T-helper 1 cell (primary cell): ENCODE data around the gene SELENON.
A peak's percentile ranks its signal among the peaks of the same experiment; 100 is the strongest.

Experiments used
- DNase-seq, 5 donors: peaks; one replicate each; pipeline ENCODE4 v3.0.0-alpha.2; 2012 to 2020

SELENON gene

GRCh38 chr1:25810341-25811299 is 10.6 kb downstream of the SELENON start:
- peak; percentile 53 to 75 (median 67) for DNase-seq

- DNase-seq, result no peak
Measured at GRCh38 chr1:25811384-25812082, 11.5 kb downstream of the SELENON start.

- DNase-seq, result no peak
Measured at GRCh38 chr1:25813071-25813733, 13.2 kb downstream of the SELENON start.

GRCh38 chr1:25813734-25814471 is 13.9 kb downstream of the SELENON start:
- DNase-seq, result no peak

GRCh38 chr1:25814549-25815087 is 14.6 kb downstream of the SELENON start:
- DNase-seq, result no peak

- no peak for DNase-seq
Measured at GRCh38 chr1:25815208-25816111, 15.5 kb downstream of the SELENON start.

- DNase-seq, result no peak
Measured at GRCh38 chr1:25816112-25816718, 16.2 kb downstream of the SELENON start.

GRCh38 chr1:25817840-25818501 is 18.0 kb downstream of the SELENON start:
- DNase-seq, result no peak

GRCh38 chr1:25818569-25818968 is 18.6 kb downstream of the SELENON start:
- no peak for DNase-seq

GRCh38 chr1:25819491-25820246 is 19.7 kb downstream of the SELENON start, which contains the start of gene MTFR1L:
Gene MTFR1L, plus strand, starts transcription at chr1:25819954. Its CDS starts 3,151 bp downstream, at chr1:25823105.
- DNase-seq, result peak; percentile 88 to 93 (median 91)

- DNase-seq, result peak; percentile 33 to 84 (median 56)
Measured at GRCh38 chr1:25820247-25821111, 20.5 kb downstream of the SELENON start.

- DNase-seq, result no peak
Measured at GRCh38 chr1:25821112-25821476, 21.1 kb downstream of the SELENON start.

- DNase-seq, result no peak
Measured at GRCh38 chr1:25821630-25822091, 21.7 kb downstream of the SELENON start.

- DNase-seq, result no peak
Measured at GRCh38 chr1:25825605-25826004, 25.6 kb downstream of the SELENON start.

- no peak for DNase-seq
Measured at GRCh38 chr1:25826571-25826970, 26.6 kb downstream of the SELENON start.

- no peak for DNase-seq
Measured at GRCh38 chr1:25828491-25828890, 28.5 kb downstream of the SELENON start.

- no peak for DNase-seq
Measured at GRCh38 chr1:25829046-25829445, 29.1 kb downstream of the SELENON start.

- DNase-seq, result no peak
Measured at GRCh38 chr1:25831569-25832196, 31.7 kb downstream of the SELENON start.
